Measurements from ENCODE around the gene PGPEP1. TPM values are rescaled to one million over a fixed set of nuclear protein-coding genes. Genes with fewer than 3 reads are reported as not detected.
A peak's percentile ranks its signal among the peaks of the same experiment; 100 is the strongest.

The PGPEP1 gene
- total and polyA plus RNA-seq, 10 of the 15 experiments (the other 5 are each of a cell fraction or from before 2014, with no cell fraction given) = 13.8 to 39.4 (median 17.0) TPM

GRCh38 chr19:18408053-18408476, 67.7 kb downstream of the PGPEP1 start (continued):
- TF ChIP-seq, protein P1, sequence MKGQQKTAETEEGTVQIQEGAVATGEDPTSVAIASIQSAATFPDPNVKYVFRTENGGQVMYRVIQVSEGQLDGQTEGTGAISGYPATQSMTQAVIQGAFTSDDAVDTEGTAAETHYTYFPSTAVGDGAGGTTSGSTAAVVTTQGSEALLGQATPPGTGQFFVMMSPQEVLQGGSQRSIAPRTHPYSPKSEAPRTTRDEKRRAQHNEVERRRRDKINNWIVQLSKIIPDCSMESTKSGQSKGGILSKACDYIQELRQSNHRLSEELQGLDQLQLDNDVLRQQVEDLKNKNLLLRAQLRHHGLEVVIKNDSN (IDR thresholded peaks at IDR 0.05; ENCODE audit: borderline replicate concordance, extremely low read length, insufficient read depth, low read depth, low read length) = peak; percentile 64
- TF ChIP-seq IKZF1 (conservative IDR thresholded peaks at IDR 0.05) = peak; percentile 71; the same call in 1 of the 2 replicates
- TF ChIP-seq EGR1 (IDR thresholded peaks at IDR 0.05; ENCODE audit: borderline replicate concordance in 1 of 2, low read depth in 2 of 2, low read length in 2 of 2) = no peak
- peak; percentile 66; the same call in 1 of the 2 replicates for TF ChIP-seq SMC3 (IDR thresholded peaks at IDR 0.05; ENCODE audit: borderline replicate concordance, low read length)
- TF ChIP-seq SMAD1 (IDR thresholded peaks at IDR 0.05; ENCODE audit: low read depth, partially characterized antibody) = no peak
- TF ChIP-seq POU2F2 (IDR thresholded peaks at IDR 0.05; ENCODE audit: borderline replicate concordance, low read depth, low read length) = peak; percentile 65; the same call in 1 of the 3 replicates
- no peak for TF ChIP-seq ZNF207 (IDR thresholded peaks at IDR 0.05; ENCODE audit: borderline replicate concordance)
- TF ChIP-seq GABPA (IDR thresholded peaks at IDR 0.05; ENCODE audit: low read depth) = no peak
- TF ChIP-seq, protein P2, sequence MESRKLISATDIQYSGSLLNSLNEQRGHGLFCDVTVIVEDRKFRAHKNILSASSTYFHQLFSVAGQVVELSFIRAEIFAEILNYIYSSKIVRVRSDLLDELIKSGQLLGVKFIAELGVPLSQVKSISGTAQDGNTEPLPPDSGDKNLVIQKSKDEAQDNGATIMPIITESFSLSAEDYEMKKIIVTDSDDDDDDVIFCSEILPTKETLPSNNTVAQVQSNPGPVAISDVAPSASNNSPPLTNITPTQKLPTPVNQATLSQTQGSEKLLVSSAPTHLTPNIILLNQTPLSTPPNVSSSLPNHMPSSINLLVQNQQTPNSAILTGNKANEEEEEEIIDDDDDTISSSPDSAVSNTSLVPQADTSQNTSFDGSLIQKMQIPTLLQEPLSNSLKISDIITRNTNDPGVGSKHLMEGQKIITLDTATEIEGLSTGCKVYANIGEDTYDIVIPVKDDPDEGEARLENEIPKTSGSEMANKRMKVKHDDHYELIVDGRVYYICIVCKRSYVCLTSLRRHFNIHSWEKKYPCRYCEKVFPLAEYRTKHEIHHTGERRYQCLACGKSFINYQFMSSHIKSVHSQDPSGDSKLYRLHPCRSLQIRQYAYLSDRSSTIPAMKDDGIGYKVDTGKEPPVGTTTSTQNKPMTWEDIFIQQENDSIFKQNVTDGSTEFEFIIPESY (IDR thresholded peaks at IDR 0.05) = no peak
- TF ChIP-seq KDM1A (IDR thresholded peaks at IDR 0.05; ENCODE audit: borderline replicate concordance) = no peak
- TF ChIP-seq CHD2 (IDR thresholded peaks at IDR 0.05; ENCODE audit: borderline replicate concordance, low read depth, low read length) = peak; percentile 66; the same call in 1 of the 2 replicates
- peak; percentile 99 for TF ChIP-seq PAX5 (IDR thresholded peaks at IDR 0.05; ENCODE audit: borderline replicate concordance, low read depth, low read length)
- TF ChIP-seq RAD51 (IDR thresholded peaks at IDR 0.05) = peak; percentile 90
- no peak for TF ChIP-seq BRCA1 (IDR thresholded peaks at IDR 0.05; ENCODE audit: low read depth, low read length)
- no peak for TF ChIP-seq SMARCA5 (IDR thresholded peaks at IDR 0.05)
- no peak for TF ChIP-seq ETV6 (conservative IDR thresholded peaks at IDR 0.05 in 1 of 2, IDR thresholded peaks at IDR 0.05 in 1 of 2; ENCODE audit: borderline replicate concordance in 1 of 2, low read depth in 1 of 2)
- TF ChIP-seq IRF4 (IDR thresholded peaks at IDR 0.05; ENCODE audit: low read depth, low read length) = 0 out of 2 replicates have a peak, but pooled peaks have one; percentile 47
- TF ChIP-seq BCL3 (IDR thresholded peaks at IDR 0.05; ENCODE audit: borderline replicate concordance, insufficient read depth, low read depth, low read length, poor library complexity, severe bottlenecking) = no peak
- TF ChIP-seq BCL11A (IDR thresholded peaks at IDR 0.05; ENCODE audit: low read depth, low read length) = peak; percentile 34; the same call in 1 of the 2 replicates
- TF ChIP-seq DPF2 (IDR thresholded peaks at IDR 0.05) = no peak; the same call in 1 of the 2 replicates
- no peak for TF ChIP-seq NFXL1 (IDR thresholded peaks at IDR 0.05; ENCODE audit: borderline replicate concordance)
- TF ChIP-seq NFYB (IDR thresholded peaks at IDR 0.05; ENCODE audit: insufficient read depth, low read depth, low read length) = 0 out of 2 replicates have a peak, but pooled peaks have one; percentile 30
- peak; percentile 43; the same call in 1 of the 2 replicates for TF ChIP-seq WRNIP1 (IDR thresholded peaks at IDR 0.05; ENCODE audit: borderline replicate concordance, low read depth, low read length)
- peak; percentile 90 for TF ChIP-seq CREM (IDR thresholded peaks at IDR 0.05; ENCODE audit: low read depth)
- TF ChIP-seq, protein P3, sequence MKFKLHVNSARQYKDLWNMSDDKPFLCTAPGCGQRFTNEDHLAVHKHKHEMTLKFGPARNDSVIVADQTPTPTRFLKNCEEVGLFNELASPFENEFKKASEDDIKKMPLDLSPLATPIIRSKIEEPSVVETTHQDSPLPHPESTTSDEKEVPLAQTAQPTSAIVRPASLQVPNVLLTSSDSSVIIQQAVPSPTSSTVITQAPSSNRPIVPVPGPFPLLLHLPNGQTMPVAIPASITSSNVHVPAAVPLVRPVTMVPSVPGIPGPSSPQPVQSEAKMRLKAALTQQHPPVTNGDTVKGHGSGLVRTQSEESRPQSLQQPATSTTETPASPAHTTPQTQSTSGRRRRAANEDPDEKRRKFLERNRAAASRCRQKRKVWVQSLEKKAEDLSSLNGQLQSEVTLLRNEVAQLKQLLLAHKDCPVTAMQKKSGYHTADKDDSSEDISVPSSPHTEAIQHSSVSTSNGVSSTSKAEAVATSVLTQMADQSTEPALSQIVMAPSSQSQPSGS (IDR thresholded peaks at IDR 0.05; ENCODE audit: low read length) = no peak
- no peak for TF ChIP-seq SIN3A (IDR thresholded peaks at IDR 0.05; ENCODE audit: low read depth, low read length)
